GM21526 (cell line): ENCODE results near the gene SLC39A13.

Experiments
- ATAC-seq: cut with Tn5 transposase; IDR thresholded peaks from one replicate; pipeline ENCODE4 v1.9.1; 2021; ENCODE audit warnings: moderate library complexity; ENCODE audit not compliant: unreplicated experiment, low FRiP score

Gene SLC39A13

DNA sequence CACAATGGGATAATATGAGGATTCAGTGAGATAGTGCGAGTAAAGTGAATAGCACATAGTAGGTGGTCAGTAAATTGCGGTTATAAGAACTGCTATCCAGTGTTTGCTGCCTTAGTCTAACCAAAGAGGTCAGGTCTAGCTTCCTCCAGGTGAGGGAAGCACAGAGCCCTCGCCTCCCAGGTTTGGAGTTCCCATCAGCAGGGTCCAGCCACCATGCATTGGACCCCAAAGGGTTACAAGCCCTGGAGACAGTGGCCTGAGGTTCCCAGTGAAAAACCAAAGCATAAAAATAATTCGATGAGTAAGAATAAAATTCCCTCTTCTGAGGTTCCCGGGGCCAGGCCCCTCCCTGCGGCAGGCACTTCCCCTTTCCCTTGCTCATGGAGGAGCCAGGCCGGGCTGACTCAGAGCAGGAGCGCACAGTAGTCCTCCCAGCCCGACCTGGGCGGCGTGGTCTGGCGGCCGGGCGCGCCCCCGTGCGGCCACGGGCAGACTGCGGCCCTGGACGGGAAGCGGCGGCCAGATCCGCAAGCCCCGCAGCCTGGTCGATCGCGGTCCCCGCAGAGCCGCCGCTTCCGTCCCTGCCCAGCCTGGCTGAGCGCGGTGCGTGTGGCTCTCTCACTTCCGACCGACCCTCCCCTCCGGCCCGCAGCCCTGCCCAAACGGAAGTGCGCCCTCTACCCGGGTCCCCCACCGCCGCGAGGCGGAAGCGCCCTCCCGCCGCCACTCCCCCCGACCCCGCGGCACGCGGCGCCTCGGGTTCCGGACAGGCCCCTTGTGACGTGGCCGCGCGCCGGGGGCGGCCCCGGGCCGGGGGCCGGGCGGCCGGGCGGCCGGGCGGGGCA is at the start of gene SLC39A13:
SLC39A13 (plus strand) TSS at position 845 of the 845 bp plus-strand sequence. CDS start 1,505 bp downstream, outside the sequence.
- peak; percentile 73 for ATAC-seq

- ATAC-seq, result no peak
Observed at GRCh38 chr11:47358731-47359051, 49.7 kb upstream of the SLC39A13 start.

DNA sequence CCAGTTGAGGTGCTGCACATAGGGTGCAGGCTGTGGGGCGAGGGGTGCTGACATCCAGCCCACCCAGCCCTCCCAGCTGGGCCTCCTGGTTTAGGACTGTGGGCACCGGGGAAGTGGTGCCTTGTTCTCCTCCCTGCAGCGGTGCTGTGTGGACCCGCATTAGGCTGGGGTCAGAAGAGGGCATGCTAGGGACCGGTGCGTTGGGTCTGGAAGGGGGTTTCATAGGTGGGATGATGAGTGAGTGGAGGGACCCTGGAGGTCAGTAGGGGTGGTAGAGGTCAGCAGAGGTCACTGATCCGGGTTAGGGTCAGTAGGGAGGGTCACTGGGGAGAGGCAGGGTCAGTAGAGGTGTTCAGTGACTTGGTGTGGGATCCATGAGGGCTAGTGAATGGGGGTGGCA is 49.2 kb upstream of the SLC39A13 start:
- ATAC-seq, result no peak

DNA sequence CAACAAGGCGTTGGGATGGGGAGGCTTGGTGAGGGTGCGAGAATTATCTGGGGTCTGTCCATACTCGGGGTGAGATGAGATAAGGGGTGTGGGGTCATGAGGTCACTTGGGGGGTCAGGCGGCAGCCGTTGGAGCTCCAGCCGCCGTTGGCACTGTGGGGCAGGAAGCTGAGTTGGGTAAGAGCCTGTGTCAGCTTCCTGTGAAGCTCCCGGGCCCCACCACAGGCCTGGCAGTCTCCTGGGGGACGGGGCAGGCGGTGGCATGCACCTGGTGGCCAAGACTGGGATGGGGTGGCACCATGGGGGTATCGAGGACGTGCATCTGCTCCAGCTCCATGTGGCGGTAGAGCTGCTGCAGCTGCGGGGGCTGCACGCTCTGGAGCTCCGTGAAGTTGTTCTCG is 48.8 kb upstream of the SLC39A13 start:
- ATAC-seq, result no peak

GRCh38 chr11:47360341-47360740 is 48.0 kb upstream of the SLC39A13 start:
- no peak for ATAC-seq

DNA sequence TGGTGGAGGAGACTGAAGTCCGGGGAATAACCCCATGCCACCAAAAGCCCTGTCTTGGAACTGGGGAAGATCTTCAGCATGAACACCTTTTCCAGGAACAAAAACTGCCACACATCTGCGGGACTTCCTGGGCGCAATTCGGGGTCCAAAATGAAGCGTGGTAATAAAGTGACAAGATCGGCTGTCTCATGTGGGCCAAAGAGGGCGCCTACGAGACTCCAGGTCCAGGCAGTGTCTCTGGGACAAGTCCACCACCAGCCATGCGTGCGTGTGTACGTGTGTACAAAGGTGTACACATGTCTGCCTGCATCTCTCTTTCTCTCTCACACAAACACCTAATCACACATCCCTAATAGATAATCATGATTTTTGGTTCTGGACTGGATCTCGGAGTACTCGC is 47.0 kb upstream of the SLC39A13 start:
- no peak for ATAC-seq

- ATAC-seq, result no peak
Observed at GRCh38 chr11:47366020-47366490, 42.3 kb upstream of the SLC39A13 start.

DNA sequence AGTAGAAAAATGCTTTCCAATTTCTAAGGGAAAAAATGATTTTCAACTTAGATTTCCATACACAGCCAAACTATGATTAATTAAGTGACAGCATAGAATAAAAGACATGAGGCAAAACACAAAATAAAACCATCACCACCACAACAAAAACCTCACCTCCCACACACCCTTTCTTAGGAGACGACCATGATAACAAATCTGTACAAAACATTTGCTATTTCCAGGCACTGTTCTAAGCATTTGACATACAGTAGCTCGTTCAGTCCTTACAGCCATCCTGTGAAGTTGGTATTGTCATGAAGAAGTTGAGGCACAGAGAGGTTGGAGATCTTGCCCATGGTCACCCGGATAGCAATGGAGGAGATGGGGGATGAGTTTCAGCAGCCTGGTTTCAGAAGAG is 38.7 kb upstream of the SLC39A13 start:
- no peak for ATAC-seq

DNA sequence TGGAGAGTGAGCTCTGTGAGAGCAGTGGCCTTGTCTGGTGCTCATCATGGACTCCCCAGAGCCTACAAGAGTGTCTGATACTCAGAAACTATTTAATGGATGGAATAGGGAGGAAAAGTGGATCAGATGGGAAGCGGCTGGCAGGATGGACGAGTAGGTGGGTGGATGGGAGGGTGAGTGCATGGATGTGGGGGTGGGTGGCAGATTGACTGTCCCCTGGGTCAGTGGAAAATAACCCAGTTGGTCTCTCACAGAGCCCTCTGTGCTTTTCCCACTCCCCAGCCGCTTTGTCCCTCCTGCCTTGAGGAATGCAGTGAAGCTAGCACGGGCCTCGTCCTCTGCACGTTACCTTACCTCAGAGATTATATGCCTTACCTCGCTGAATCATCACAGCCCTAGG is 36.0 kb upstream of the SLC39A13 start:
- ATAC-seq, result no peak

DNA sequence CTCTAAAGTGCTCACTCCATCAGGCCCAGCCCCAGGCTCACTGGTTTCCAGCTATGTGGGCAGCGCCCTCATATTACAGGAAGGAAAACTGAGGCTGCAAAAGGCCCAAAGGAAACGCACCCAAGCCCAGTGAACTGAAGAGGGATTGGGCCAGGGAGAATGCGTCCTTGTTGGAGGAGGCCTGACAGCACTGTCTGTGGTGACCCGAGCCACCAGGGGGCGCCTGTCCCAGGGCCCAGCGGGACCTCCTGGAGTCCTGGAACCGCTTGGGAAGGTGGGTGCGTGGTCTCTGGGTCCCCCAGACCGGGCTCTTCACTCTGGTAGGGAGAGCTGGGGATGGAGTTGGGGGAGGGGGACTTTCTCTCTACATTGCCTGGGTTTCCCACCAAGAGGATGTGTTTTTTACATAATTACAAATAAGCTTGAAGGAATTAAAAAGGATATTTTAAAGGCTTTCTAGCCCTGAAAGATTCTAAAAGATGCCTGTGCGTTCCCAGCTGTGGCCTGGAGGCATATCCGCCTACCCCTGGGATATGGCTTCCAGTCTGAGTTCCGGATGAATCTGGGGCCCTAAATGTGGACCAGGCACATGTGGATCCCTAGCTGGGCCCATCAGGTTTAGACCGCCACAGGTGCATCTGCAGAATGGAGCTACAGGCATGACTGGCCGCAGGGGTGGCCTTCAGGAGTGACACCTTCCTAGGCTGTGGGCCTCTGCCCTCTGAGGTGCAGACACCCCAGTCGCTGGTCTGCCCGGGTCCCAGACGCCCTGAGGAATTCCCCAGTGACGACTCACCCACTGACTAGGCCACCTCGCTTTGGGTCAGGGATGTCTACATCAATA is 34.3 kb upstream of the SLC39A13 start:
- no peak for ATAC-seq

DNA sequence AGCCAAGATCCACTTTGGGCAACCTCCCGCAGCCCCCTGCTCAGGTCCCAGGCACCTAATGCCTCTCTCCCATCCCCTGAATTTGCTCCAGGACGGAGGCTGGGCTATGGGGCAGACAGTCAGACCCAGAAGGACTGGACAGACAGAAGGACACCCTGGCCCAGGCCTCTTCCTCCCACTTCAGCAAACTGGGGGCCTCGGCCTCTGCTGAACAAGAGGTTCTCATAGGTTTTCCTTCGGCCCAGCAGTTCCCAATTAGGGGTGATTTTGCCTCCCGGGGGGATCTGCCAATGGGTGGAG is 33.7 kb upstream of the SLC39A13 start:
- ATAC-seq, result no peak

DNA sequence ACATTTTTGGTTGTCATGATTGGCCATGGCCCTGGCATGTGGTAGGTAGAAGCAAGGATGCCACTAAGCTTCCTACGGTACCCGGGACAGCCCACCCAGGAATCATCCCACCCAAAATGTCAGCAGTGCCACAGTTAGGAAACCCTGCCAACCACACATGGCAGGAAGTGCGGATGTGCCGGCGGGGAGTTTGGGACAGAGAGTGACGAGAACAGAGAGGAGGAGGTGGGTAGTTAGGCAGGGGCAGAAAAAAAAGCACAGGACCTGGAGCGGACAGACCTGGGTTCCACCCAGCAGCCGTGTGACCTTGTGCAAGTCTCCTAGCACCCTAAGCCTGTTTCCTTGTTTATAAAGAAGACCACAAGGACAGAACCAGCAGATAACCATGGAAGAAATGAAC is 33.4 kb upstream of the SLC39A13 start:
- no peak for ATAC-seq

GRCh38 chr11:47375546-47376085 is 32.8 kb upstream of the SLC39A13 start:
- no peak for ATAC-seq

- ATAC-seq, result no peak
Observed at GRCh38 chr11:47376107-47376524, 32.3 kb upstream of the SLC39A13 start.

DNA sequence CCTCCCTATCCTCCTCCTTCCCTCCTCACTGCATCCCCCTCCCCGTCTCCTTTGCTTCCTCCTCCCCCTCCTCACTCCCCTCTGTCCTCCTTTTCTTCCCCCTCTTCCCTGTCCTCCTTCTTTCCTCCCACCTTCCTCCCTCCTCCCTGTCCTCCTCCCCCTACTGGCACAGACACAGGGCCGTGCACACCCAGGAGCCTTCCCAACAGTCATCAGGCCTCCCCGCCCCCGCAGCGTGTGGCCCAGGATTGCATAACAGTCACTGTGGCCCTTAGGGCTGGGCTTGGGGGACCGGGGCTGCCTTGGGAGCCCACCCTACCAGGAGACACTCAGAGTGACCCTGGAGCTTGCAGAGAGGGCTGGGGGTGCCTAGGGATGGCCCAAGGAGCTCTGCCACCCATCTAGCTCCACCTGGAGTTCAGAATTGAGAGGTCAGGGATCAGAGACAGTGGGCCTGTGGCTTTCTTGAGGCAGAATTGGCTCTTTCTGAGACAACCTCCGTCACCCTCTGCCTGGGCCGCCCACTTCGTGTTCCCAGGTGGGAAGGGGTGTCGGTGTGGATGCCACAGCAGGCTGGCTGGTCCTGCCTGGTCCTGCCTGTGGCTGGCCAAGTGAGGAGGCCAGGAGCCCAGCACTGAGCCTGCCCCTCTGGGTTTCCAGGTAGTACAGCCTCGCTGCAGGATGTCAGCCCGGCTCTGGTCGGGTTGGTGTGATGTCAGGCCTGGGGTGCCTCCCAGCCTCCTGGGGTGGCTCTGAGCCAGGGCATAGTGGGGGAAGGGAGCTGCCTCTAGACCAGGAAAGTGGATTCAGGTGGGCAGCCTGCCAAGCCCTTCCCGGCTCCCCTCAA is 31.6 kb upstream of the SLC39A13 start:
- no peak for ATAC-seq

- ATAC-seq, result no peak
Observed at GRCh38 chr11:47377571-47378009, 30.8 kb upstream of the SLC39A13 start.

GRCh38 chr11:47378010-47378835 is 30.2 kb upstream of the SLC39A13 start, which contains the start of gene SPI1:
SPI1 (minus strand) TSS chr11:47378547; CDS start chr11:47378353, 194 bp downstream.
- ATAC-seq, result peak; percentile 77

- ATAC-seq, result no peak
Observed at GRCh38 chr11:47378836-47379170, 29.6 kb upstream of the SLC39A13 start.

GRCh38 chr11:47379317-47379716 is 29.1 kb upstream of the SLC39A13 start:
- ATAC-seq, result no peak

- no peak for ATAC-seq
Observed at GRCh38 chr11:47380078-47380477, 28.3 kb upstream of the SLC39A13 start.
